HG03460 (cell line): ENCODE measurements around the gene SP5.
"Not testable (repeated sequence)": the region's sequence is repeated elsewhere in the genome, so short reads cannot be mapped to it uniquely, and the experiment has no call there.

ENCODE experiments used
- ATAC-seq: cut with Tn5 transposase; IDR thresholded peaks from one replicate; pipeline ENCODE4 v1.9.1; 2021; ENCODE audit not compliant: unreplicated experiment

Gene SP5

GRCh38 chr2:170715062-170715931 lies at the start of gene SP5:
TSS of gene SP5 (plus strand) at chr2:170715337. CDS start at chr2:170715513, 176 bp downstream.
- ATAC-seq: no peak

GRCh38 chr2:170665743-170666142 lies 49.4 kb upstream of the SP5 start:
- no peak for ATAC-seq

GRCh38 chr2:170669909-170670308 lies 45.2 kb upstream of the SP5 start:
- no peak for ATAC-seq

GRCh38 chr2:170670651-170671050 lies 44.5 kb upstream of the SP5 start:
- ATAC-seq: no peak

GRCh38 chr2:170671079-170671478 lies 44.1 kb upstream of the SP5 start:
- ATAC-seq: no peak

- not testable (repeated sequence) for ATAC-seq
Observed at GRCh38 chr2:170674282-170674681, 40.9 kb upstream of the SP5 start.

- ATAC-seq: no peak
Observed at GRCh38 chr2:170675701-170676100, 39.4 kb upstream of the SP5 start.

- ATAC-seq: no peak
Observed at GRCh38 chr2:170679607-170680079, 35.5 kb upstream of the SP5 start.

GRCh38 chr2:170680172-170680941 lies 34.8 kb upstream of the SP5 start:
- no peak for ATAC-seq

- ATAC-seq: no peak
Observed at GRCh38 chr2:170681311-170681710, 33.8 kb upstream of the SP5 start.

- ATAC-seq: no peak
Observed at GRCh38 chr2:170685591-170685990, 29.5 kb upstream of the SP5 start.

GRCh38 chr2:170689481-170689880 lies 25.7 kb upstream of the SP5 start:
- ATAC-seq: no peak

GRCh38 chr2:170690640-170691039 lies 24.5 kb upstream of the SP5 start:
- no peak for ATAC-seq

GRCh38 chr2:170694316-170694715 lies 20.8 kb upstream of the SP5 start:
- ATAC-seq: no peak

GRCh38 chr2:170695521-170696410 lies 19.4 kb upstream of the SP5 start:
- no peak for ATAC-seq

- no peak for ATAC-seq
Observed at GRCh38 chr2:170696948-170697347, 18.2 kb upstream of the SP5 start.

GRCh38 chr2:170701011-170701410 lies 14.1 kb upstream of the SP5 start:
- no peak for ATAC-seq

GRCh38 chr2:170703776-170704476 lies 11.2 kb upstream of the SP5 start:
- ATAC-seq: no peak

- no peak for ATAC-seq
Observed at GRCh38 chr2:170707821-170708795, 7.0 kb upstream of the SP5 start.
